ENCODE results near the gene EIF6. TPM values are rescaled to one million over a fixed set of nuclear protein-coding genes. Genes with fewer than 3 reads are reported as not detected.

EIF6 gene
- total and polyA plus RNA-seq, 9 of the 15 experiments (the other 6 are each of a cell fraction or from before 2014, with no cell fraction given): 165 to 832 (median 229) TPM

GRCh38 chr20:35235881-35236280, 48.7 kb downstream of the EIF6 start:
- 1% methylated on average over 6 of the region's 6 CpGs for WGBS (ENCODE audit: insufficient coverage, low coverage, missing lambda C conversion rate)
- Histone ChIP-seq H3K9me3 (replicated peaks; ENCODE audit: control insufficient read depth, insufficient read depth, low read depth, low read length) (no peaks in the 10 kb centered on the region), H3K4me3 (no peak overlapping the region), H3K4me2 (ENCODE audit: insufficient read depth, low read length) (no peak overlapping the region), H2AFZ (ENCODE audit: low read depth, low read length) (no peak overlapping the region), H3K79me2 (ENCODE audit: control insufficient read depth, insufficient read depth, low read length) (no peaks in the 10 kb centered on the region), H3K9me1 (ENCODE audit: control insufficient read depth, insufficient read depth, low read length) (no peaks in the 10 kb centered on the region), H3K27me3 (ENCODE audit: control insufficient read depth in 2 of 2, insufficient read depth in 2 of 2, low read length in 2 of 2) (peaks cover 22 to 61% of the 10 kb centered on the region in 2 experiments), H3K27ac (ENCODE audit: extremely low read depth, low read depth, low read length) (no peak overlapping the region), H4K20me1 (replicated peaks; ENCODE audit: control insufficient read depth, insufficient read depth, low read length) (0 out of 2 replicates have a peak, but pooled peaks cover 3% of the 10 kb centered on the region), H3K9ac (ENCODE audit: insufficient read depth in 1 of 2, low read depth in 2 of 2, low read length in 2 of 2) (no peak overlapping the region), H3K36me3 (ENCODE audit: control insufficient read depth, insufficient read depth, low read length) (no peaks in the 10 kb centered on the region), H3K4me1 (replicated peaks in 1 of 2; ENCODE audit: control insufficient read depth in 2 of 2, insufficient read depth in 2 of 2, low read length in 2 of 2) (no peaks in the 10 kb centered on the region; a peak in 1 of 5 replicates)
- ChIA-PET POLR2A (interaction anchor here (0.6 to 0.7 kb wide), 2 partner anchors 7 to 644 kb away, joined by 3 to 4 read pairs; no protein-coding TSS in a partner anchor), CTCF (ENCODE audit: low intra/inter-chr PET ratio) (no interaction called here)
- ATAC-seq: no peak
- BruUV-seq (replicated peaks): no TSS peak
- TF ChIP-seq PTRF (tag; IDR thresholded peaks at IDR 0.05): no peak
- TF ChIP-seq NKRF (IDR thresholded peaks at IDR 0.05; ENCODE audit: borderline replicate concordance): no peak
- TF ChIP-seq WHSC1 (IDR thresholded peaks at IDR 0.05; ENCODE audit: low read length): no peak
- TF ChIP-seq, protein P1, sequence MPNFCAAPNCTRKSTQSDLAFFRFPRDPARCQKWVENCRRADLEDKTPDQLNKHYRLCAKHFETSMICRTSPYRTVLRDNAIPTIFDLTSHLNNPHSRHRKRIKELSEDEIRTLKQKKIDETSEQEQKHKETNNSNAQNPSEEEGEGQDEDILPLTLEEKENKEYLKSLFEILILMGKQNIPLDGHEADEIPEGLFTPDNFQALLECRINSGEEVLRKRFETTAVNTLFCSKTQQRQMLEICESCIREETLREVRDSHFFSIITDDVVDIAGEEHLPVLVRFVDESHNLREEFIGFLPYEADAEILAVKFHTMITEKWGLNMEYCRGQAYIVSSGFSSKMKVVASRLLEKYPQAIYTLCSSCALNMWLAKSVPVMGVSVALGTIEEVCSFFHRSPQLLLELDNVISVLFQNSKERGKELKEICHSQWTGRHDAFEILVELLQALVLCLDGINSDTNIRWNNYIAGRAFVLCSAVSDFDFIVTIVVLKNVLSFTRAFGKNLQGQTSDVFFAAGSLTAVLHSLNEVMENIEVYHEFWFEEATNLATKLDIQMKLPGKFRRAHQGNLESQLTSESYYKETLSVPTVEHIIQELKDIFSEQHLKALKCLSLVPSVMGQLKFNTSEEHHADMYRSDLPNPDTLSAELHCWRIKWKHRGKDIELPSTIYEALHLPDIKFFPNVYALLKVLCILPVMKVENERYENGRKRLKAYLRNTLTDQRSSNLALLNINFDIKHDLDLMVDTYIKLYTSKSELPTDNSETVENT (CRISPR knock-in tag; IDR thresholded peaks at IDR 0.05): no peak
- TF ChIP-seq ZSCAN29 (IDR thresholded peaks at IDR 0.05): no peak
- TF ChIP-seq HDAC3 (IDR thresholded peaks at IDR 0.05; ENCODE audit: borderline replicate concordance, partially characterized antibody): no peak
- TF ChIP-seq, protein P2, sequence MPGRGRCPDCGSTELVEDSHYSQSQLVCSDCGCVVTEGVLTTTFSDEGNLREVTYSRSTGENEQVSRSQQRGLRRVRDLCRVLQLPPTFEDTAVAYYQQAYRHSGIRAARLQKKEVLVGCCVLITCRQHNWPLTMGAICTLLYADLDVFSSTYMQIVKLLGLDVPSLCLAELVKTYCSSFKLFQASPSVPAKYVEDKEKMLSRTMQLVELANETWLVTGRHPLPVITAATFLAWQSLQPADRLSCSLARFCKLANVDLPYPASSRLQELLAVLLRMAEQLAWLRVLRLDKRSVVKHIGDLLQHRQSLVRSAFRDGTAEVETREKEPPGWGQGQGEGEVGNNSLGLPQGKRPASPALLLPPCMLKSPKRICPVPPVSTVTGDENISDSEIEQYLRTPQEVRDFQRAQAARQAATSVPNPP (IDR thresholded peaks at IDR 0.05; ENCODE audit: borderline replicate concordance, insufficient read depth, insufficient read length): no peak
- no peak for TF ChIP-seq ZNF140 (CRISPR knock-in tag; IDR thresholded peaks at IDR 0.05)
- no peak for TF ChIP-seq RNF2 (IDR thresholded peaks at IDR 0.05)
- no peak for TF ChIP-seq PCBP2 (IDR thresholded peaks at IDR 0.05; ENCODE audit: low read depth, low read length, poor library complexity, severe bottlenecking)
- no peak for DNase-seq (ENCODE audit: extremely low read depth in 1 of 4, low spot score in 3 of 4)
- FAIRE-seq: no peak
- in situ Hi-C loops (cut with MboI) (no loop called here), intact Hi-C loops (cut with micrococcal nuclease) (no loop called here)

Data from K562 (cell line).